Muscle of back (tissue), 11 donors: Measurements from ENCODE around the gene RTL10. TPM values are rescaled to one million over a fixed set of nuclear protein-coding genes. Genes with fewer than 3 reads are reported as not detected.
"Not testable (repeated sequence)": the region's sequence is repeated elsewhere in the genome, so short reads cannot be mapped to it uniquely, and the experiment has no call there.

Source experiments
- DNase-seq, 3 donors: peaks; one replicate each; pipeline versions ENCODE4 v3.0.0 to v3.0.0-alpha.2; 2013
- polyA plus RNA-seq, 10 donors: library from polyadenylated mRNA; unstranded; fragments of 120-200 nt; gene quantifications; one replicate each; pipeline ENCODE4 v1.2.1, GENCODE V29; 2013; ENCODE audit not compliant: insufficient read length in 10 of 10

Gene RTL10
- polyA plus RNA-seq, 10 donors = 8.6 to 15.0 (median 11.3) TPM

DNA sequence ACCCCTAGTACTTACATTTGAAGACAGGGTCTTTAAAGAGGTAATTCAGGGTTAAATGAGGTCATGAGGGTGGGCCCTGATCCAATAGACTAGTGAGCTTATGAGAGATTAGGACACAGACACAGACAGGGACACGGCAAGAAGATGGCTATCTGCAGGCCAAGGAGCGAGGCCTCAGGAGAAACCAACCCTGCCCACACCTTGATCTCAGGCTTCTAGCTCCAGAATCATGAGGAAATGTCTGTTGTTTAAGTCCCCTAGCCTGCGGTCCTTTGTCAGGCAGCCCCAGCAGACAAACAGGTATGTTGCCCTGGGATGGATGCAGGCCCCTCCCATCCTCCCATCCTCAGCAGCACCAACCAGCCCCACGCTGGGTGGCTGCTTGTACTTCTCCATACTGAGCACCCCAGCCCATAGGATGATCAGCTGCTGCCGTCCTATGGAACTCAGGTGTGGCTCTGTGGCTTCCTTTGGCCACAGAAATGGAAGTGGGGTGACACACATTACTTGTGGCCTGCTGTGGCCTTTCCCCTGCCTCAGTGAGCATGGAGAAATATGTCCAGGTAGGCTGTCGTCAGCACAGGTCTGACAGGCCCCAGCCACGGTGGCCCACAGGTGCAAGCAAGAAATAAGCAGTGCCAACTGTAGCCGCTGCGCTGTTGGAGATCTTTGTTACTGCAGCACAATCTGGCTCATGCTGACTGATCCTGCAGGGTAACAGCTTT, 7.9 kb downstream of the RTL10 start:
- DNase-seq = no peak

DNA sequence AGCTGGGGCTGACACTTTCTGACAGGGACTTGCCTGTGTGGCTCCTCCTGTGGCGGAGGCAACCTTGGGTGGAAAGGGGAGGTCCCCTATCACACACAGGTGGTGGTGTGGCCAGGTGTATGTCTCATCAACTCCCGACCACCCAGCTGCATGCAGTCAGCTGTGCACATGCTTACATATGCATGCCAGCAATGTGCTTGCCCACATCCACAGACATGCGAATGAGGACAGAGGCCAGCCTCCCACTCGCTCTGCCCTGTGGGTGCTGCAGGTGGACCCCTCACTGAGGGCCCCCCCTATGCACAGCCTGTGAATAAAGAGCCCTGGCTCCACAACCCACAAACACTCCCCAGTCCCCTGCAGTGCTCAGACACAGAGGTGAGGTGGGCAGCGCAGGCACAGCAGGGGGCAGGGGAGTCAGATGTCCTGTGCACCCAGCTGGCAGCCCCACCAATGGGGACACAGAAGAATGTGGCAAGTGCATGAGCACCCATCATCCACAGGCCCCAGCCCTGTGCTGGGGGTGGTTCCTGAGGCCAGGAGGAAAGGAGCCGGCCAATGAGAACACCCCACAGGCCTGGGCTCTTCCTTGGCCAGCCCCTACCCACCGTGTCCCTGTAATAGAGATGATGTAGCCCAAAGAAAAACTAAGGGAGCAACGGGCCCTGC, 9.5 kb downstream of the RTL10 start:
- DNase-seq = no peak

DNA sequence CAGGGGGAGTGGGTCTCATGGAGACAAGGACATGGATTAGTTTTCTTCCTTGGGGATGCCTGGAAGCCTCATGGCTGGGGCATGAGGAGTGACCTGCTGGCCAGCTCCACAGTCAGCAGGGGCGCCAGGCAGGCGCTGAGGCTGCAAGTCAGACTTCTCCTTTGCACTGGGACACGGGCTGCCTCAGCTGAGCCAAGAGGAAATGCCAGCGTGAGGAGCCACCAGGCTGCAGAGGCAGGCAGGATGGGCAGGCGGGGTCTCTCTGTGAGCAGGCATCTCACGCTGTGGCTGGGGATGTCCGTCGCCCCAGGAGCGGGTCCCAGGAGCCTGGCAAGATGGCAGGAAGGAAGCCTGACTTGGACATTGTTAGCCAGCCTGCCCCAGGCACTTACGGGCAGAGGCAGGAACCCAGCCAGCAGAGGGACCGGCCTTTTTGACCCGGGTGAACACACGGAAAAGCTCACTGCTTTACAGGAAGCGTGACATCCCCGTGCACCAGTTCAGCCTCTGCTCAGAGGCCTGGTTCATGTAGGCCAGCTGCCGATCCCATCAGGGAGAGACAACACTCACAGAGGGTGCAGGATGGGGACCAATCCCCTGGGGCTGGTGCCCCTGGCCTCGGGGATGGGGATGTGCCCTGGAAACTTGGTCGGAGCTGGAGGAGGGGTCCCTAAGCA, 10.2 kb downstream of the RTL10 start:
- peak in 2 of 3 donors; percentile 28 to 55 for DNase-seq

DNA sequence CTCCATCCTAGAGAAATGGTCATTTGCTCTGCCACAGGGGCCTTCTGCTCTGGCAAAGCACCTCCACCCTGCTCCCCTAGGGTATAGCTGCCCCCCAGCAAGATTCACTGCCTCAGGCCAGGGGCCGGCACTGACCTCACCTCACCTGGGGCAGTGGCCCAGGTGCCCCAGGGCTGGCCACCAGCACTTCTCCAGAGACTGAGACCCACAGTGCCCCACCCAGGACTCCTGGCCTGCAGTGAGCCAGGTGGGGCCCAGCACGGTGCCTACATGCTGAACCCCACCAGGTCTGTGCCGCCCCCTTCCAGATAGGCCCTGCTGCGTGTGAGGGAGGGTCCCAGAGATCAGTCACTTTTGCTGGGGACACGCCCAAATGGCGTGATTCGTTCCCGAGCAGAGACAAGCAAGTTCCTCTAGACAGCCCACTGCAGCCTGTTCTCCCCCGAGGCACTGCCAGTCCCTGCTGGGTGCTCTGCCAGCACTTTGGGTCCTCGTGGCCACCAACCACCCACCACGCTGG, 10.8 kb downstream of the RTL10 start:
- no peak for DNase-seq

DNA sequence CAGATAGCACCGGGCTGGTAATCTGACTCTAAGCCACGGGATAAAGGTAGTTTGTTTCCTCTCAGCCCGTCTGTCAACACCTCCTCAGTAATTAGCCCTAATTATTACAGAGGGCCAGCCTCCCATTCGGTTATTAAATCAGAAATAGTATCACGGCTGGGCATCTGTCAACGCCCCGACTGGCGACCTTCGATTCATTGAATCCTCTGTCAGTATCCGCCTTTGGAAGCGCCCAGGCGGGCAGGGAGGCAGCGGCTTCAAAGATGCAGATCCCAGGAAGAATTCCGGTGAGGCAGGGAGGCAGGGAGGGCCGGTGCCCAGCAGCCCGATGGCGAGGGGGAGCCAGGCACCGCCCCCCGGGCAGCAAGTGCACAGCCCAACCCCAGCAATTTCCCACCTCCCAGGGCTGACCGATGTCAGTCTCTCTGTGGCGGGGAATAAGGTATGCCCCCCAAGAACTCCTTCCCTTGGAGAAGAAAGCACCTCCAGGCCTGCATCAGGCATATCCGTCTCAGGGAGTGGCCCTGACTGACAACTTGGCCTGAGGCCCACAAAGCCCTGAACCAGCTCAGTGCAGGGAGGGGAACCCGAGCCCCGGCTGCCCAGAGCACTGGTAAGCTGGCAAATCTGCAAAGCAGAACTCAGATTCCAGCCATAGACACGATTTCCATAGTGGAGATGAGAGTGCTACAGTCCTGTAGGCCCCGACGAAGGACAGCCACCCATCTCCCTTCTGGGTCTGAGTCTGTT, 11.4 kb downstream of the RTL10 start:
- DNase-seq = no peak

DNA sequence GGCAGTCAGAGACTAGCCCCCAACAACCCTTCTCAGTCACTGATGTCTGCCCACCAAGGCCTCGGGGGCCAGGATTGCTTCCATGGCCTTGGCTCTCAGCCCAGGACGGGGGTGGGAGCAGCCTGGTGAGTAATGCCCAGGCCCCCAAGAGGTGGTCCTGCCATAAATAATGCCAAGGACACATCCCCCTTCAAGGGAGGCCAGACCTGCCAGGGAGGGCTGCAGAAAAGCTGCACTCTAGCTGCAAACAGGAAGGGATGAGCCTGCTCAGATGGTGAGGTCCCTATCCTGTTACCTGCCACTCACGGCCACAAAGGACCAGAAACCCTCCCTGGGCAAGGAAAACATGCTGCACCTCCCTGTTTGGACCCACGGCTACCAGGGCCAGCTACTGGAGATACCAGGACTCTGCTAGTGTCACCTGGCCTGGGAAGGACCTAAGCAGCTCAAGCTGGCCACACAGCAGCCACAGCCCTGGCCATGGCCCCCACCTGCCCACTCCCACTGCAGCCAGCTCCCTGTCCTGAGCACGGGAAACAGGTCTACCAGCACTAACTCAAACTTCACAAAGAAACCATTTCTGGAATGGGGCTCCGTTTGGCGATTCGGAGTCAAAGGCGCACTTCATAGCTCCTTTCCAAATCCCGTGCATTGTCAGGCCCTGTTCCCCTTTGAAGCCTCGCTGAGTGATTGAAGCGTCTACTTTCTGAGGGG, 12.1 kb downstream of the RTL10 start:
- no peak for DNase-seq

DNA sequence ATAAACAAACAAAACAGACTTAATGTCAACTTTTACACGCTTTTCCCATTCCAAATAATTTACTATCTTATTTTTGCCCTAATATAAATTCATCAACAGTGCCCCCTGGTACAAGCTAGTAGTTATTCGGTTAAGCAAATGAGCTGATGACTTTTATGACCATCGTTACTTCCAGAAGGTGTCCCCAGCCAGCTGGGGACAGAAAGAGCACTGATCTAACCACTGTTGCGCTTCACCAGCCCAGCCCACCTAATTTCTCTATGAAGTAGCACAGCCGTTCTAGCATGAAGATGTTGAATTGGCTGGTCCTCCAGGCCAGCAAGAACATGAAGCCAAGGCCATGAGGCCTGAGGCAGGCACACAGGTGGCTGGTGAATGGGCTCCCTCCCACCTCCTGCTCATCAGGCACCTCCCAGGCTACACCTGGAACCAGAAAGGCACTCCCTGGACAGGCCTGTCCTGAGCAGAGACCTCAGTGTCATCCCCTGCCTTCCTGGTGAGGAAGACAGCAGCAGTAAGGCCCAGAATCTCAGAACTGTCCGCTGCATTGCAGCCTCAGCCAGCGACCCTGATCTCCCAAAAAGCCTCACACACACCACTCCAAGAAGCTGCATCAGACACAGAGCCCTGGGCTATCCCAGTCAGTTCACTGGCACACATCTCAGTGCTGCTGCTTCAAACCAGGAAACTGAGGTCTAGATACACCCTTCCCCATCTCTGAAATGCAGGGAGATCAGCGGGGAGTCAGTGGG, 12.9 kb downstream of the RTL10 start:
- DNase-seq = no peak

DNA sequence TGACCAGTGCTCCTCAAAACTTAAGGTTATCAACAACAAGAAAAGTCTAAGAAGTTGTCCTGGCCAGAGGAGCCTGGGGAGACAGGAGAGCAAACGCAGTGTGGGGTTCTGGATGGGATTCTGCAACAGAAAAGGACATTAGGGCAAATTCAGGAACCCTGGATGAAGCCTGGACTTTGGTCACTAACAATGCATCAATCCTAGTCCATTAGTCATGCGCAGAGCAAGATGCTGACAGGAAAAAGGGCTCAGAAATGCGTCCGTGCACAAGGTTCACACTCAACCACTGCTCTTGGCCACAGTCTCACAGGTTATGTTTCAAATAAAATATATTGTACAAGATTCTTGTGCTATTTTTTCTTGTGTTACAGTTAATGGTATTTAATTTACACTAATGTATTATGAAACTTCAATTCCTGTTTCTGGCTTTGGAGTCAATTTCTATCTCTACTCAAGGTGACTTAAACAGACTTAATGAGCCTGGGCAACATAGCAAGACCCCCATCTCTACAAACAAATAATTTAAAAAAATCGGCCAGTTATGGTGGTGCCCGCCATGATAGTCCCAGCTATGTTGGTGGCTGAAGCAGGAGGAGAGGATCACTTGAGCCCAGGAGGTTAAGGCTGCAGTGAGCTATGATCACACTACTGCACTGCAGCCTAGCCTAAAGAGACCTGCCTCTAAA, 13.6 kb downstream of the RTL10 start:
- no peak for DNase-seq

DNA sequence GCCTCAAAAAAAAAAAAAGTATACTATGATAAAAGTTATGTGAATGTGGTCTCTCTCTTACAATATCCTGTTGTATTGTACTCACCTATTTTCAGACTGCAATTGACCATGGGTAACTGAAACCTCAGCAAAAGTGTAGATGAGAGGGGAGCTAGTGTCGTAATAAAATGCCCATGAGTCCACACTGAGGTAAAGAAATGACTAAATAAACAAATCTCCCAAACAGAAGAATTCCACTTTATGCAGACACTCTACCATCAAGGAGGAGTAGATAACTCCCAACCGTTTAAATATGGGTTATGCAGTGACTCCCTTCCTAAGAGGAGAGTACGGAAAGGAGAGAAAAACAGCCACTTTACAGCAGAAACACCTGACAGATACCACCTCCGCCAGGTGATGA, 14.6 kb downstream of the RTL10 start:
- DNase-seq = no peak

DNA sequence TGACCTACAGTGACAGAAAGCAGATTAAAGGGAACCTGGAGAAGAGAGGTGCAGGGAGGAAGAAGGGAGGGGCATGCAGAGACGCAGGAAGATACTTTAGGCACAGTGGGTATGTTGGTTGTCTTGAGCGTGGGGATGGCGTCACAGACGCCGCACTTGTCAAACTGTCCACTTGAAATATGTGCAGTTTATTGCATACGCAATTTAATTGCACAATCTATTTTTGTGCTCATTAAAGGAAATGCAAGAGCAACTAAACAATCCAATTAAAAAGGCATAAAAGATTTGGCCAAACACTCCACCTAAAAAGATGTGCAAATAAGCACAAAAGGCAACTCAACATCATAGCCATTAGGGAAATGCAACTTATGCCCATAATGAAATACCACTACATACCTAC, 16.8 kb downstream of the RTL10 start:
- no peak for DNase-seq

DNA sequence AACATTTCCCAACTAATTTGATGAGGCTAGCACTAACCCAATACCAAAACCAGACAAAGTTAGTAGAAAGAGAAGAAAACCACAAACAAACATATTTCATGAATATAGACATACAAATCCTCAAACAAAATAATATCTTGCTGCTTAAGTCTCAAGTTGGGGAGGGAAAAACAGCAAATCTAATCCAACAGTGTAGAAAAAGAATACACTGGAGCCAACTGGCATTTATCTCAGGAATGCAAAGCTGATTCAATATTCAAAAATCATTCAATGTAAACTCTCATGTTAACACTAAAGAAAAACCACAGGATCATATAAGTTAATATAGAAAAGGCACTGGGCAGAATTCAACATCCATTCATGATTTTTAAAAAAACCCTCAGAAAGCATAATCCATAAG, 18.2 kb downstream of the RTL10 start:
- DNase-seq = no peak

DNA sequence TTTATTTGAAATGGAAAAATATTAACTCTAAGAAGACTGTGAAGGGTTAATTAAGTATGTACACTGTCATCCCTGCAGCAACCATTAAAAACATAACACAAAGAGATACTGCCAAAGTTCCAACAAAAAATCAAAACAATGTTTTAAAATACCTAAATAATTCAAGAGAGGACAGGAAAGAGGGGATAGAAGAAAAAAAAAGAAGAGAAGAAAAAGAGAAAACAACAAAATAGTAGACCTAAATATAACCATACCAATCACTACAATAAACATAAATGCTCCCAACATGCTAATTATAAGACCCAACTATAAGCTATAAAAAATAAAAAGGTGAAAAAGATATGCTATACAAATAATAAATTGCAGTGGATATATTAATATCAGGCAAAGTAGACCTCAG, 20.1 kb downstream of the RTL10 start:
- DNase-seq = no peak

DNA sequence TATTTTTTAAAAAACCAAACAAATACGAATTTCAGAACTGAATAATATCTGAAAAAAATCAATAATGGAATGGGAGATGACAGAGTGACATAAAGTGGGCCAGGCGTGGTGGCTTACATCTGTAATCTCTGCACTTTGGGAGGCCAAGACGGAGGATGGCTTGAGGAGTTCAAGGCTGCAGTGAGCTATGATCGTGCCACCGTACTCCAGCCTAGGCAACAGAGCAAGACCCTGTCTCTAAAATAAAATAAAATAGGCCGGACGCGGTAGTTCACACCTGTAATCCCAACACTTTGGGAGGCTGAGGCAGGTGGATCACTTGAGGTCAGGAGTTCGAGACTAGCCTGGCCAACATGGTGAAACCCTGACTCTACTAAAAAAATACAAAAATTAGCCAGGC, 21.3 kb downstream of the RTL10 start:
- not testable (repeated sequence) for DNase-seq

DNA sequence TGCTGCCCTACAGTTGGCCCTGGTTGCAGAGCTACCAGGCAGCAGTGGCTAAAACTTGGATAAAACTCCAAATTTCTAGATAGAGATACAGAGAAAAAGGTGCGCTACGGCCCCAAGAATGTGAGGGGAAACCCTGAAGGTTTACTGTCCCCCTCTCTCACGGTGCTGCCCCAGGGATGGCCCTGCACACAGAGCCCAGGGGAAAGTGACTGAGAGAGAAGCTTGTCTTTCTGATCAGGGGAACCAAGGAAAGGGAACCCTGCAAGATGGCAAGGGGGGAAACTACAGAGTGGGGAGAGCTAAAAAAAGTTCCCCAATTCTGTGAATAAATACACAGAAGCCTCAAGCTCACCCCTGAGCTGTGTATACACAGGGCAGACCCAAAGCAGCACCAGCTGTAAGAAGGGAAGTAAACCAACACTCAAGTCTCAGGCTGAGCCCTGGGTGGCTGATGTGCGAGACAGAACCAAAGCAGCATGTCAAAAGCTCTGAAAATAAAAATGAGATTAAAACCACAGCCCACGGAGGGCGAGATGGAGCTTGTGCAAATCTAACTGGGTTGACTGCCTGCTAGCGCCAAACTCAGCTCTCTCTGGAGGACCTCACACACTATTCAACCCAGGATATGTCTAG, 22.1 kb downstream of the RTL10 start:
- DNase-seq = no peak

DNA sequence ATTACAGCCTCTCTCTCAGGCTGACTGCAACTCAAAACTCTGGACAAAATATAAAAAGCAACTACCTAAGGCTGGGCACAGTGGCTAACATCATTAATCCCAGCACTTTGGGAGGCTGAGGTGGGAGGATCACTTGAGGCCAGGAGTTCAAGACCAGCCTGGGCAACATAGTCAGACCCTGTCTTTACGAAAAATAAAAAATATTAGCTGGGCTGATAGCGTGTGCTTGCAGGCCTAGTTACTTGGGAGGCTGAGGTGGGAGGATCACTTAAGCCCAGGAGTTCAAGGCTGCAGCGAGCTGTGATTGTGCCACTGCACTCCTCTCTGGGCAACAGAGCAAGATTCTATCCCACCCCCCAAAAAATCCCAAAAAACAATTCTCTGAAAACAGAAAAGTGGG, 22.7 kb downstream of the RTL10 start:
- DNase-seq = not testable (repeated sequence)

DNA sequence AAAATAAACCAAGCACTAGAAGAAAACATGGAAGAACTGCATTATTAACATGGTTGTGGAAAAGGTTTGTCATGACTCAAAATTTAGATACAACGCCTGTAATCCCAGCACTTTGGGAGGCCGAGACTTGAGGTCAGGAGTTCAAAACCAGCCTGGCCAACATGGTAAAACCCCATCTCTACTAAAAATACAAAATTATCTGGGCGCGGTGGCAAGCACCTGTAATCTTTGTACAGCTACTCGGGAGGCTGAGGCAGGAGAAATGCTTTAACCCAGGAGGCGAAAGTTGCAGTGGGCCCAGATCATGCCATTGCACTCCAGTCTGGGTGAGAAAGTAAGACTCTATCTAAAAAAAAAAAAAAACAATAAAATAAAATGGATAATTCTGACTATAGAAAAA, 23.7 kb downstream of the RTL10 start:
- no peak for DNase-seq

DNA sequence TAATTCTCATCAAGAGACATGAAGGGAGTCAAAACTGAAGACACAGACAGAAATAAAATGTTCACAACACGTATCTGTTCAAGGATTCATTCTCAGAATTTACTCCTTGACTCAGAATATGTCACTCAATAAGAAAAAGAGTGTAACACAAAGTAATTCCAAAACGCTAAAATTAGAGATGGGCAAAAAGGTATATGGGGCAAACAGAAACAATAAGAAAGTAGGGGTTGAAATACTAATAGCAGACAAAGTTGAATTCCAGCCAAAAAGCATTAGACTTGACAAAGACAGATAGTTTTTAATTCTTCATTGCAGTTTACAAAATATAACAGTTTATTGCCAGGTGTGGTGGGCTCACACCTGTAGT, 26.7 kb downstream of the RTL10 start:
- DNase-seq = no peak

DNA sequence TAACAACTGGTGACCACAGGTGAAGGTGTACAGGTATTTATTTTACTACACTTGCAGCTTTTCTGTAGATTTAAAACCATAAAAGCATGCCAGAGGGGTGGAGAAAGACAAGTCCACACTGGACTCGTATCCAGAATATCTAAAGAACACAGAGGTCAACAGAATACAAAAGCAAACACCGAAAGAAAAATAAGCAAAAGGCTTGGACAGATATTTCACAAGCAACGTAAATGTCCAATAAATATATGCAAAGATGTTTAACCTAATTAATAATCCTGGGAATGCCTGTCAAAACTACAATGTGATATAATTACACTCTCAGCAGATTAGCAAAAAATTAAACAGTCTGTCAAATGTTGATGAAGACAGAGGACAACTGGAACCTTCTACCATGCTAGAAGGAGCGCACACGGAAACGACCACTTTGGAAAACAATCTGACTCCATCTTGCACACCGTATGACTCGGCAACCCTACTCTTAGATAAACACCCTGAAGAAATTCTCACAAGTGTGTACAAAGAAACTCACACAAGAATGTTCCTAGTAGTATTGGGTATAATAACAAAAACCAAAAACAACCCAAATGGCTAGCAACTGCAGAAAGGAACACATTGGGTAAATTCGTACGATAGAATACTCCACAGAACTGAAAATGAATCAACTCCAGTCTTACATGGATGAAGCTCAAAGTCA, 27.2 kb downstream of the RTL10 start:
- DNase-seq = no peak

DNA sequence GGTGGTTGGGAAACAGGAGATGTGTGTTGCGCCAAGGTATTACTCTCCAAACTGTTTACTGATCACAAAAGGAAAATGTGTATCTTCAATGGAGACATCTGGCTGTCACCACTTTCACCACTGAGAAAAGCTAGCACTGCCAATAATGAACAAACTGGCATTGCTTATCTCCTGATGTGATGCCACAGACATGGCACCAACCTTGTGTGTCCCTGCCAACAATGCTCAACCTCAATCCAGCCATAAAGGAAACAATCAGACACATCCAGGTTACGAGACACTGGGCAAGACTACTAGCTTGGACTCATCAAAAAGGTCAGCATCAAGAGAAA, 28.1 kb downstream of the RTL10 start:
- DNase-seq = no peak
